ENCODE measurements around the gene ARID4B.
A peak's percentile ranks its signal among the peaks of the same experiment; 100 is the strongest.

GRCh38 chr1:235253219-235253962, 74.6 kb downstream of the ARID4B start:
- no peak for TF ChIP-seq MAX (IDR thresholded peaks at IDR 0.05; ENCODE audit: low read depth, low read length)
- TF ChIP-seq POLR2A (IDR thresholded peaks at IDR 0.05; ENCODE audit: extremely low read depth, insufficient read length), result no peak
- peak; percentile 85 for TF ChIP-seq CTCF (IDR thresholded peaks at IDR 0.05; ENCODE audit: low read depth, low read length)
